ENCODE measurements around the gene ITGB4.

The ITGB4 gene

DNA sequence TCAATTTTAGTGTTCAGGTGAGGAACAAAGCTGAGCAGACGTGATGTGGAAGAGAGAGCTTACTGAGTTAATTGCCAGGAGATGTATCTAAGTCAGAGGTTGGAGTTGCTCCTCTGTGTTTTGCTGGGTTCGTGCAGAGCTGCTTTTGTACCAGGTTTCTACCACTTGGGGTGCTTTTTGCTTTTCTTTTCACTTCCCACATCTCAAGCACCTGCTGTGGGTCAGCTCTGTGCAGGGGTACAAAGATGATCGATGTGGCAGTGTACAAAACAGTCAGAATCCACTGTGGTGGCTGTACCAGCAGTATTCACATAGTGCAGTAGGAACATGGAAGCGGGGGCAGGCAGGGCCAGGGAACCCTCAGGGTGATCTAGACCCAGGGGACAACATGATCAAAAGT is 78.1 kb downstream of the ITGB4 start:
- Histone ChIP-seq H3K27me3 (ENCODE audit: control insufficient read depth, insufficient read depth, low read length) (no peaks in the 10 kb centered on the region), H3K36me3 (ENCODE audit: control insufficient read depth, low read depth, low read length) (peaks cover 24% of the 10 kb centered on the region), H3K9ac (ENCODE audit: low read length) (no peak overlapping the region), H3K4me3 (ENCODE audit: low read length) (no peak overlapping the region), H3K9me3 (ENCODE audit: control insufficient read depth, low read depth, low read length) (no peaks in the 10 kb centered on the region), H3K27ac (ENCODE audit: low read length) (no peak overlapping the region), H3K4me1 (ENCODE audit: control insufficient read depth, low read depth, low read length) (no peaks in the 10 kb centered on the region)

DNA sequence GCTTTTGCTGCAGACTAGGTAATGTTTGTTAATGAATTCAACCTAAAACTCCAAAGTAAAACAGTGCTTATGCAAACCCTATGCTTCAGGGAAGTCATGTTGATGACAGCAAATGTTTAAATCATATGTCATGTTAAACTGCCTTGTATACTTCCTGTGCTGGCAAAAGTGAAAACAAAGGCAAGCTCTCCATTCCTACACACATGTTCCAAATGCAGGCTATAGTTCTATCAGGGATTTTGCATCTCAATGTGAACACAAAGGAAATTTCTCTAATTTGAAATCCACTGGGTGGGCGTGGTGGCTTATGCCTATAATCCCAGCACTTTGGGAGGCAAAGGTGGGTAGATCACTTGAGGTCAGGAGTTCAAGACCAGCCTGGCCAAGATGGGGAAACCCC is 82.6 kb downstream of the ITGB4 start:
- no peak overlapping the region for H3K27ac ChIP-seq (ENCODE audit: low read length)
- no peaks in the 10 kb centered on the region for H3K27me3 ChIP-seq (ENCODE audit: control insufficient read depth, insufficient read depth, low read length)
- H3K9me3 ChIP-seq (ENCODE audit: control insufficient read depth, low read depth, low read length), result no peaks in the 10 kb centered on the region
- no peaks in the 10 kb centered on the region for H3K4me1 ChIP-seq (ENCODE audit: control insufficient read depth, low read depth, low read length)
- H3K9ac ChIP-seq (ENCODE audit: low read length), result no peak overlapping the region
- H3K36me3 ChIP-seq (ENCODE audit: control insufficient read depth, low read depth, low read length), result peaks cover 11% of the 10 kb centered on the region
- no peak overlapping the region for H3K4me3 ChIP-seq (ENCODE audit: low read length)

DNA sequence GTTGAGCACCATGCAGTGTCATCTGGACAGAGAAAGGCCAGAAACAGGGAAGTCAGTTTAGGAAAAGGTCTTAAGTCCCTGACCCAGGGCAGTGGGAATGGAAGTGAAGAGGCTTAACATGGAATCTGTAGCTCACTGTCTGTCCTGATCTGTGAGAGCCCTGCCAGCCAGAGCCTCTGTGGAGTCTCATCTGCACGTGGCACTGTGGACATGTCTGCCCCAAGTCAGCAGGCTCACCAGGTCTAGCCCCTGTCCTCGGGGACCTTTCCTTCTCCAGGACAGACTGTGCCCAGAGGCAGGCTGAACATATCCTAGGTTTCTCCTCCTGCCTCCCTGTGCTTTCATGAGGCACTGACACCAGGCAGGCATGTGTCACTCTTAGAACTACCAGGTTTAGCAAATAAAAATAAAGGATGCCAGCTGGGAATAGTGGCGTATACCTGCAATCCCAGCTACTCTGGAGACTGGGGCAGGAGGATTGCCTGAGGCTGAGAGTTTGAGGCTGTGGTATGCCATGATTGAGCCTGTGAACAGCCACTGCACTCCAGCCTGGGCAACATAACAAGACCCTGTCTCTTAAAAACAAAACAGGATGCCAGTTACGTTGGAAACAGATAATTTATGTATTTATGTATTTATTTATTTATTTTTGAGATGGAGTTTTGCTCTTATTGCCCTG is 85.7 kb downstream of the ITGB4 start:
- H3K4me1 ChIP-seq (ENCODE audit: control insufficient read depth, low read depth, low read length), result no peaks in the 10 kb centered on the region
- no peak overlapping the region for H3K4me3 ChIP-seq (ENCODE audit: low read length)
- H3K9ac ChIP-seq (ENCODE audit: low read length), result no peak overlapping the region
- H3K27ac ChIP-seq (ENCODE audit: low read length), result no peak overlapping the region
- H3K36me3 ChIP-seq (ENCODE audit: control insufficient read depth, low read depth, low read length), result peaks cover 17% of the 10 kb centered on the region
- H3K27me3 ChIP-seq (ENCODE audit: control insufficient read depth, insufficient read depth, low read length), result no peaks in the 10 kb centered on the region
- no peaks in the 10 kb centered on the region for H3K9me3 ChIP-seq (ENCODE audit: control insufficient read depth, low read depth, low read length)
